Natural killer cell (primary cell): ENCODE results near the gene FGFRL1. TPM values are rescaled to one million over a fixed set of nuclear protein-coding genes. Genes with fewer than 3 reads are reported as not detected.
"Not testable (repeated sequence)": the region's sequence is repeated elsewhere in the genome, so short reads cannot be mapped to it uniquely, and the experiment has no call there.

Source experiments
- ATAC-seq, 3 donors: fragments of 150-1000 bp in 2 of 3; fragments of 200-7000 bp in 1 of 3; cut with Tn5 transposase; 1 replicate in 1 of 3; 2 replicates in 2 of 3; pipeline ENCODE4 v1.10.0; 2021; ENCODE audit warnings: mild to moderate bottlenecking in 2 of 3, moderate library complexity in 2 of 3
- DNase-seq, 2 donors: peaks; one replicate each; pipeline versions ENCODE4 v3.0.0 to v3.0.0-alpha.2; 2013 to 2021; ENCODE audit warnings: mixed read lengths in 1 of 2
- H3K27ac ChIP-seq: one replicate; pipeline ENCODE4 v1.5.1; 2013; ENCODE audit warnings: mild to moderate bottlenecking, low read length
- H3K27me3 ChIP-seq: one replicate; pipeline ENCODE4 v1.6.1; 2013; ENCODE audit warnings: low read length; ENCODE audit not compliant: control insufficient read depth, insufficient read depth
- H3K36me3 ChIP-seq: one replicate; pipeline ENCODE4 v1.6.1; 2013; ENCODE audit warnings: low read length; ENCODE audit not compliant: control insufficient read depth, insufficient read depth
- H3K4me1 ChIP-seq: one replicate; pipeline ENCODE4 v1.6.1; 2013; ENCODE audit warnings: low read length; ENCODE audit not compliant: control insufficient read depth, insufficient read depth
- H3K4me3 ChIP-seq: one replicate; pipeline ENCODE4 v1.5.1; 2013; ENCODE audit warnings: low read length
- H3K9me3 ChIP-seq: one replicate; pipeline ENCODE4 v1.6.1; 2013; ENCODE audit warnings: low read length; ENCODE audit not compliant: control insufficient read depth, insufficient read depth
- H3K27ac Mint-ChIP-seq, 2 donors: one replicate each; pipeline ENCODE4 v1.8.0; 2022; ENCODE audit warnings: mild to moderate bottlenecking in 2 of 2, mixed read lengths in 2 of 2, moderate library complexity in 1 of 2
- H3K27me3 Mint-ChIP-seq, 2 donors: one replicate each; pipeline ENCODE4 v1.8.0; 2022; ENCODE audit warnings: low read depth in 2 of 2, mixed read lengths in 2 of 2
- H3K36me3 Mint-ChIP-seq: one replicate; pipeline ENCODE4 v1.8.0; 2022; ENCODE audit warnings: mixed read lengths
- H3K4me1 Mint-ChIP-seq, 2 donors: one replicate each; pipeline ENCODE4 v1.8.0; 2022; ENCODE audit warnings: mixed read lengths in 2 of 2
- H3K4me3 Mint-ChIP-seq: one replicate; pipeline ENCODE4 v1.8.0; 2022; ENCODE audit warnings: mild to moderate bottlenecking, moderate library complexity, mixed read lengths
- H3K9me3 Mint-ChIP-seq, 2 donors: one replicate each; pipeline ENCODE4 v1.8.0; 2022; ENCODE audit warnings: mixed read lengths in 2 of 2
- WGBS: methylation state at CpG from one replicate; pipeline ENCODE4 v1.1.7; 2013; ENCODE audit warnings: missing lambda C conversion rate; ENCODE audit not compliant: insufficient coverage; 5-methylcytosine and 5-hydroxymethylcytosine counted together
- intact Hi-C: fragments of 100-400 bp; cut with micrococcal nuclease; formaldehyde crosslinking; loops from one replicate; pipeline ENCODE4 v1.14.2; 2022
- total RNA-seq, 4 donors: library from RNA; stranded (reverse); fragments of 120-200 nt in 1 of 4; gene quantifications; one replicate each; pipeline versions ENCODE4 v1.2.3 to v1.2.4, GENCODE V29; 2013 to 2022
- TF ChIP-seq, protein P1 (sequence below): fragments of 200-600 bp; IDR thresholded peaks from one replicate; pipeline ENCODE4 v1.8.0; 2022; ENCODE audit warnings: antibody characterized with exemption

Gene FGFRL1
- total RNA-seq, 3 donors from 2014 or later (not counting 1 experiment from before 2014, with no cell fraction given) = 28.0 to 39.8 (median 32.5) TPM

- no peak for DNase-seq
- peaks cover 8 to 9% of the 10 kb centered on the region in 2 donors for H3K4me1 Mint-ChIP-seq
- 76% methylated on average over 15 of the region's 15 CpGs for WGBS
- no peaks in the 10 kb centered on the region for H3K36me3 Mint-ChIP-seq
- H3K4me3 Mint-ChIP-seq = no peak overlapping the region
- ATAC-seq = no peak
- H3K27ac Mint-ChIP-seq = no peak overlapping the region
- H3K27me3 ChIP-seq = no peaks in the 10 kb centered on the region
- H3K9me3 Mint-ChIP-seq = no peaks in the 10 kb centered on the region
- no peak overlapping the region for H3K27ac ChIP-seq
- TF ChIP-seq, protein P1, sequence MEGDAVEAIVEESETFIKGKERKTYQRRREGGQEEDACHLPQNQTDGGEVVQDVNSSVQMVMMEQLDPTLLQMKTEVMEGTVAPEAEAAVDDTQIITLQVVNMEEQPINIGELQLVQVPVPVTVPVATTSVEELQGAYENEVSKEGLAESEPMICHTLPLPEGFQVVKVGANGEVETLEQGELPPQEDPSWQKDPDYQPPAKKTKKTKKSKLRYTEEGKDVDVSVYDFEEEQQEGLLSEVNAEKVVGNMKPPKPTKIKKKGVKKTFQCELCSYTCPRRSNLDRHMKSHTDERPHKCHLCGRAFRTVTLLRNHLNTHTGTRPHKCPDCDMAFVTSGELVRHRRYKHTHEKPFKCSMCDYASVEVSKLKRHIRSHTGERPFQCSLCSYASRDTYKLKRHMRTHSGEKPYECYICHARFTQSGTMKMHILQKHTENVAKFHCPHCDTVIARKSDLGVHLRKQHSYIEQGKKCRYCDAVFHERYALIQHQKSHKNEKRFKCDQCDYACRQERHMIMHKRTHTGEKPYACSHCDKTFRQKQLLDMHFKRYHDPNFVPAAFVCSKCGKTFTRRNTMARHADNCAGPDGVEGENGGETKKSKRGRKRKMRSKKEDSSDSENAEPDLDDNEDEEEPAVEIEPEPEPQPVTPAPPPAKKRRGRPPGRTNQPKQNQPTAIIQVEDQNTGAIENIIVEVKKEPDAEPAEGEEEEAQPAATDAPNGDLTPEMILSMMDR = no peak
- H3K36me3 ChIP-seq = no peaks in the 10 kb centered on the region
- intact Hi-C loops = no loop called here
- no peak overlapping the region for H3K4me3 ChIP-seq
- peaks cover 14% of the 10 kb centered on the region for H3K4me1 ChIP-seq
- H3K27me3 Mint-ChIP-seq = peaks cover 15 to 16% of the 10 kb centered on the region in 2 donors
- no peaks in the 10 kb centered on the region for H3K9me3 ChIP-seq
These were observed 40.8 kb downstream of the FGFRL1 start for GRCh38 chr4:1052231-1052671.

DNA sequence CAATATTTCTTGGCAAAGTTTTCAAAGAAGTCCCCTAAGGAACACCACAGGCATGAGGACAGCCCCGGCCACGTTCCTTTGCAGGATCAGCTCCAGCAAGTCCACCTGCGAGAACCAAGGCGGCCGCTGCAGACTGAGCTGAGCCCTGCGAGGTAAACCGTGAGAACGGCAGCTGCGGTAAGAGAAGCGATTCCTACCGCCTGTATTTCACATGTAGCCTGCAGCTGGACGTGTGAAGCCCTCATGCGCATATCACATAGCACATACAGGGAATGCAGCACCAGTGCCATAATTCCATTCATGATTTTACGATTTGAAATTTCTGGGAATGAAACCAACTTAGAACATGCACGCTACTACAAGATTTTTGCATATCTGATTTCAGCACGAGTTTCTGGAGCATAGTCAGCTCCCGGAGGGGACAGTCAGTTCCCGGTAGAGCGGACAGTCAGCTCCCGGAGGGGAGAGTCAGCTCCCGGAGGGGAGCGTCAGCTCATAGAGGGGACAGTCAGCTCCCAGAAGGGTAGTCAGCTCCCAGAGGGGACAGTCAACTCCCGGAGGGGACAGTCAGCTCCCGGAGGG lies 41.7 kb downstream of the FGFRL1 start:
- whole genome bisulfite sequencing = 89% methylated on average over 24 of the region's 24 CpGs
- no peaks in the 10 kb centered on the region for H3K9me3 Mint-ChIP-seq
- DNase-seq (peak in 1 of 2 donors; percentile 9), ATAC-seq (no peak)
- H3K4me3 ChIP-seq = no peak overlapping the region
- no peak overlapping the region for H3K27ac ChIP-seq
- H3K4me3 Mint-ChIP-seq = no peak overlapping the region
- peaks cover 14% of the 10 kb centered on the region for H3K4me1 ChIP-seq
- H3K27me3 Mint-ChIP-seq = peaks cover 7 to 9% of the 10 kb centered on the region in 2 donors
- H3K9me3 ChIP-seq = no peaks in the 10 kb centered on the region
- TF ChIP-seq, protein P1 = no peak
- no peaks in the 10 kb centered on the region for H3K27me3 ChIP-seq
- H3K36me3 ChIP-seq = no peaks in the 10 kb centered on the region
- H3K36me3 Mint-ChIP-seq = no peaks in the 10 kb centered on the region
- peak overlapping the region in 1 of 2 donors; percentile 27 for H3K27ac Mint-ChIP-seq
- peaks cover 8 to 9% of the 10 kb centered on the region in 2 donors for H3K4me1 Mint-ChIP-seq
- intact Hi-C loops = no loop called here

- intact Hi-C loops, H3K9me3 Mint-ChIP-seq: not testable (repeated sequence)
These were observed 42.5 kb downstream of the FGFRL1 start for GRCh38 chr4:1053891-1054290.

GRCh38 chr4:1054696-1055242 lies 43.3 kb downstream of the FGFRL1 start:
- H3K4me3 ChIP-seq, H3K9me3 Mint-ChIP-seq, H3K27ac ChIP-seq, H3K36me3 Mint-ChIP-seq, H3K4me1 Mint-ChIP-seq, H3K27me3 ChIP-seq, H3K27me3 Mint-ChIP-seq, H3K4me3 Mint-ChIP-seq, H3K36me3 ChIP-seq, DNase-seq, H3K9me3 ChIP-seq, H3K27ac Mint-ChIP-seq, ATAC-seq, intact Hi-C loops: not testable (repeated sequence)
- peaks cover 14% of the 10 kb centered on the region for H3K4me1 ChIP-seq
- WGBS = 95% methylated on average over 8 of the region's 11 CpGs

More at GRCh38 chr4:1053891-1054290, 42.5 kb downstream of the FGFRL1 start:
- not testable (repeated sequence) for H3K27me3 Mint-ChIP-seq, ATAC-seq, H3K4me1 Mint-ChIP-seq, H3K27ac ChIP-seq, H3K9me3 ChIP-seq, H3K36me3 Mint-ChIP-seq, H3K27me3 ChIP-seq, DNase-seq, H3K4me3 ChIP-seq, H3K4me3 Mint-ChIP-seq, H3K36me3 ChIP-seq
- WGBS = 95% methylated on average over 6 of the region's 7 CpGs
- H3K4me1 ChIP-seq = peaks cover 14% of the 10 kb centered on the region
- H3K27ac Mint-ChIP-seq = peak overlapping the region in 1 of 2 donors; percentile 27

DNA sequence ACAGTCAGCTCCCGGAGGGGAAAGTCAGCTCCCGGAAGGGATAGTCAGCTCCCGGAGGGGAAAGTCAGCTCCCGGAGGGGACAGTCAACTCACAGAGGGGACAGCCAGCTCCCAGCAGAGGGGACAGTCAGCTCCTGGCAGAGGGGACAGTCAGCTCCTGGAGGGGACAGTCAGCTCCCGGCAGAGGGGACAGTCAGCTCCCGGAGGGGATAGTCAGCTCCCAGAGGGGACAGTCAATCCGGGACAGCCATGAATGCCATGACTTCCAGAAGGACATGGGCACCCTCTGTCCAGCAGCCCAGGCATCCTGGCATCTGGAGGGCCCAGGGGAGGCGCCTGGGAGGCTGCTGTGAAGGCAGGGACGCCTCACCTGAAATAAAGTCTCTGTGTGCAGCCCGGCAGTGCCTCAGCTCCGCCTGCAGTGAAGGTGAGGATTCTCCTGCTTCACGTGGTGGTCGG lies 43.8 kb downstream of the FGFRL1 start:
- H3K9me3 ChIP-seq, intact Hi-C loops, DNase-seq, H3K27me3 ChIP-seq, H3K27me3 Mint-ChIP-seq, H3K4me1 Mint-ChIP-seq, H3K9me3 Mint-ChIP-seq, H3K36me3 ChIP-seq, H3K36me3 Mint-ChIP-seq: not testable (repeated sequence)
- WGBS = 60% methylated on average over 13 of the region's 13 CpGs
- Histone ChIP-seq H3K4me1 (peaks cover 14% of the 10 kb centered on the region), H3K27ac (peak overlapping the region; percentile 92), H3K4me3 (peak overlapping the region; percentile 40)
- peak overlapping the region; percentile 83 for H3K4me3 Mint-ChIP-seq
- peak overlapping the region; percentile 85 to 94 for H3K27ac Mint-ChIP-seq
- peak; percentile 24 to 35 (median 28) for ATAC-seq
